Kidney epithelial cell (primary cell): ENCODE results near the gene RHOD. TPM values are rescaled to one million over a fixed set of nuclear protein-coding genes. Genes with fewer than 3 reads are reported as not detected.

Experiments used
- DNase-seq: peaks from one replicate; pipeline ENCODE4 v3.0.0-alpha.2; 2010; ENCODE audit warnings: low read depth
- H3K27me3 ChIP-seq: 2 replicates; pipeline ENCODE4 v1.6.0; 2011; ENCODE audit warnings: low read length; ENCODE audit not compliant: control insufficient read depth, insufficient read depth
- H3K36me3 ChIP-seq: 2 replicates; pipeline ENCODE4 v1.5.1; 2011; ENCODE audit warnings: low read length; ENCODE audit not compliant: control insufficient read depth, insufficient read depth
- H3K4me3 ChIP-seq: 2 replicates; pipeline ENCODE4 v1.5.1; 2011; ENCODE audit warnings: low read depth, mild to moderate bottlenecking, control low read depth, low read length
- total RNA-seq: library from RNA; depleted of rRNA; stranded (reverse); fragments of >200 nt; gene quantifications from 2 replicates; pipeline ENCODE4 v1.2.3, GENCODE V29; 2015
- TF ChIP-seq, protein P1 (sequence below): IDR thresholded peaks from 2 replicates; pipeline ENCODE4 v1.5.1; 2011; ENCODE audit warnings: mild to moderate bottlenecking, moderate library complexity, low read length, control low read depth, inconsistent platforms; ENCODE audit not compliant: insufficient read depth, poor library complexity, severe bottlenecking

The RHOD gene
- total RNA-seq, 1 donor from 2014 or later: 97.0 TPM

DNA sequence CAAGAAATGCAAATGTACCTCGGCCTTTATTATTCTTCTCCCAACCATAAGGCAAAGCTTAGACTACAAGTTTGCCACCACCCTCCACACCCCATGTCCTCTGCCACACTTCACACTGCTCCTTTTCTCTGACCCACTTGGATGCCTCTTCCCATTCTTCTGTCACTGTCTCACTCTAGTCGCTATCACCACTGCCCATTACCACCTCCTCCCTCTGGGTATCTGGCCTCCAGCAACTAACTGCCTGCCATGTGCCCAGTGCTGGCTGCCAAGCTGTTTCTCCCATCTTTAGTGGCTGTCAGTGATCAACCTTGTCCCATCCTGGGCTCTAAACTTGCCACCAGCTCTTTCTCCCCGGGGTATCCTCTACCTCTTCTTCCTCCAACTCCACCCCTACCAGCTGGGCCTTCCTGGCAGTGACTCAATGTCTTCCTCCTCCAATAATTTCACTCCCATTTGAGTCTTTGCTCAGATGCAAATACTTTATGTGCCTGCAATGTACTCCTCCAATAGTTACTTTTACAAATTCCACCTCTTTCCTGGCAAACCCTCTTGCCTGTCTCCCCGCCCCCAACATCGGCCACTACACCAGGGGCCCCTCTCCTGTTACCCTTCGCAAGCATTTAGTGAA is 42.3 kb downstream of the RHOD start:
- H3K4me3 ChIP-seq: no peak overlapping the region
- no peaks in the 10 kb centered on the region for H3K36me3 ChIP-seq
- no peaks in the 10 kb centered on the region for H3K27me3 ChIP-seq
- TF ChIP-seq, protein P1, sequence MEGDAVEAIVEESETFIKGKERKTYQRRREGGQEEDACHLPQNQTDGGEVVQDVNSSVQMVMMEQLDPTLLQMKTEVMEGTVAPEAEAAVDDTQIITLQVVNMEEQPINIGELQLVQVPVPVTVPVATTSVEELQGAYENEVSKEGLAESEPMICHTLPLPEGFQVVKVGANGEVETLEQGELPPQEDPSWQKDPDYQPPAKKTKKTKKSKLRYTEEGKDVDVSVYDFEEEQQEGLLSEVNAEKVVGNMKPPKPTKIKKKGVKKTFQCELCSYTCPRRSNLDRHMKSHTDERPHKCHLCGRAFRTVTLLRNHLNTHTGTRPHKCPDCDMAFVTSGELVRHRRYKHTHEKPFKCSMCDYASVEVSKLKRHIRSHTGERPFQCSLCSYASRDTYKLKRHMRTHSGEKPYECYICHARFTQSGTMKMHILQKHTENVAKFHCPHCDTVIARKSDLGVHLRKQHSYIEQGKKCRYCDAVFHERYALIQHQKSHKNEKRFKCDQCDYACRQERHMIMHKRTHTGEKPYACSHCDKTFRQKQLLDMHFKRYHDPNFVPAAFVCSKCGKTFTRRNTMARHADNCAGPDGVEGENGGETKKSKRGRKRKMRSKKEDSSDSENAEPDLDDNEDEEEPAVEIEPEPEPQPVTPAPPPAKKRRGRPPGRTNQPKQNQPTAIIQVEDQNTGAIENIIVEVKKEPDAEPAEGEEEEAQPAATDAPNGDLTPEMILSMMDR: no peak
- no peak for DNase-seq

DNA sequence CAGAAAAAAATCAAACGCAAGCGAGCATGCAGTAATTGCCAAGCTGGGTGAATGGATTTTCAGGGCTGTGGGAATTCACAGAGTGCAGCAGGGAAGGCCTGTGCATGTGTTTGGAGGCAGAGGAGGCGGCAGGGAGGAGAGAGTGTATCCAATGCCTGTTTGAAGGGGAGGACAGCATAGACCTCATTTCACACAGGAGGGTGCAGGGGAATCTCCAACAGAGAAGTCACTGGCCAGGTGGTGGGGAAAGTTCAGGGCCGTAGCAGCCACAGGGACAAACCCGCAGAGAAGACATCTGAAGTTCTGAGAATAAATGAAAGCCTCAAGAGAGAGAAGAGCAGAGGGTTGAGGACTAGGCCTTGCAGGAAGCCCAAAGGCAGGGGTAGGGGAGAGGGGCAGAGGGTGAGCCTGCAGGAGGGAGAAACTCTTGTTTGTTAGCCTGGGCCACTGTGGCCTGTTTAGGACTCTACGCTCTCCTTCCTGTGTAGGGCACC is 43.2 kb downstream of the RHOD start:
- DNase-seq: no peak
- TF ChIP-seq, protein P1: no peak
- no peaks in the 10 kb centered on the region for H3K27me3 ChIP-seq
- H3K36me3 ChIP-seq: no peaks in the 10 kb centered on the region
- H3K4me3 ChIP-seq: no peak overlapping the region

DNA sequence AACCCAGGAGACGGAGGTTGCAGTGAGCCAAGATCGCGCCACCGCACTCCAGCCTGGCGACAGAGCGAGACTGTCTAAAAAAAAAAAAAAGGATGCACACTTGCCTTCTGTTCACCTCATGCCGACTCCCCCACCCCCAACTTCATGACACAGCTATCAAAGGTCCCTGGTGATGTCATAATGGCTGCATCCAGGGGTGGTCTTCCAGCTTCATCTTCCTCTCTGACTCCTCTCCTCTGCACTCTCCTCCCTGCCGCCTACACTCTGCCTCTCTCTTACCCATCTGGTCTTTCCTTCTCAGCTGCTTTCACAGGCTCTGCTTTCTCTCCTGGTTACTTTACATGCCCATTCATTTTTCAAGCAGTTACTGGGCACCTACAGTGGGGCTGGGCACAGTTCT is 46.0 kb downstream of the RHOD start:
- TF ChIP-seq, protein P1: no peak
- no peak for DNase-seq
- H3K4me3 ChIP-seq: no peak overlapping the region
- H3K36me3 ChIP-seq: no peaks in the 10 kb centered on the region
- no peaks in the 10 kb centered on the region for H3K27me3 ChIP-seq

DNA sequence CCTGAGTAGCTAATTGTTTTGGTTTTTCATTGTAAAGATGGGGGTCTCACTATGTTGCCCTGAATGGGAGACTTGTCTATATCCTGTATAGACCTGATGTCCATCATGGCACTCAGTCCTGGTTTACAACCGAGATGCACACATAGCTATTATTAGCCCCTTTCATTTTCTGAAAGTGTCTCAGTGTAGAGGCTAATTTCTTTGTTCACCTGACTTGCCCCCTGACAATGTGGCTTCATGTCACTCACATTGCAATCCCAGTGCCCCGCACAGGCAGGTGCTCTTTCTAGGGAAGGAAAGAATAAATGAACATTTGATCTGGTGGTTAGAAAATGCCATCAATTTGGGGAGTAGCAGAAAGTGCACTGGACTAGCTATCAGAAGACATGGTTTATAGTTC is 49.3 kb downstream of the RHOD start:
- TF ChIP-seq, protein P1: no peak
- H3K27me3 ChIP-seq: no peaks in the 10 kb centered on the region
- H3K36me3 ChIP-seq: no peaks in the 10 kb centered on the region
- no peak overlapping the region for H3K4me3 ChIP-seq
- no peak for DNase-seq

DNA sequence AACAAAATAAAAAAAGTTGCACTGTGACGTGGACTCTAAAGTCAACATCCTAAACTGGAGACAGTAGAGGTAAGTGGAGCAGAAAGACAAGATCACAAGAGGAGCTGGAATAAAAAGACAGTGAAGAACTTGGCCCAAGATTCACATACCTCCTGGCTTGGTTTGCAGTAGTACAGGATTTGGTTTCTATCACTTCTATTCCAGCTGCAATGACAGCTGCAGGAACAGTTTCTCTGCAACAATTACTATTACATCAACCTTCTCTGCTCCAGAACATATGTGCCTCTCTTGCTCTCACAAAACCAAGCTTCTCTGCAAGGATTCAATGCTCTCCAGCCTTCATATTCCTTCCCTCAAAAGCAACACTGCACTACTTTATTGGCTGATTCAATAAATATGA is 54.6 kb downstream of the RHOD start:
- Histone ChIP-seq H3K27me3 (no peaks in the 10 kb centered on the region), H3K36me3 (no peaks in the 10 kb centered on the region), H3K4me3 (no peak overlapping the region)
- TF ChIP-seq, protein P1: no peak
- DNase-seq: no peak

DNA sequence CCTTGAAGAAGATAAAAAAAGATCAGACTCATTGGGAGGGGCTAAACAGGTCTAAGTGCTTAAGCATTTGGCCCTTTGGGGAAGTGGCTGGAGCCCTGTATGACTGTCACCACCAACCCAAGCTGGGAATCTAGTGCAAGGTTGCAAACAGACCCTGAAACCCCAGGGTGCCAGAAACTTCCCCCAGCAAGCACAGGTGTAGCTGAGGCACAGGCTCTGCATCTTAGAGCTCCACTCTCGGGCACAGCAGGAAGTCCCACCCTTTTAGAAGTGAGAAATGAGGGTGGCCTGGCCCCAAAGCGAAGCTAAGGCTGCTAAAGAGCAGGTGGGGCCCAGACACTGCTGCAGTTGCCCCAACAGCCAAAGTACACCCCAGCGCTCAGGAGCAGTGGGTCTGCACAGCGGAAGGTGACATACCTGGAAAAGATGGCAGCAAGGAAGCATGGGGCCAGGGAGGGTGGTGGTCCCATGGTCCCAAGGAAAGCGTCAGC is 56.6 kb downstream of the RHOD start:
- Histone ChIP-seq H3K36me3 (no peaks in the 10 kb centered on the region), H3K4me3 (no peak overlapping the region), H3K27me3 (no peaks in the 10 kb centered on the region)
- TF ChIP-seq, protein P1: no peak
- no peak for DNase-seq
